IPS DF 19.7 (cell line): Measurements from ENCODE around the gene KIT.
"Not testable (repeated sequence)": the region's sequence is repeated elsewhere in the genome, so short reads cannot be mapped to it uniquely, and the experiment has no call there.

Source experiments
- DNase-seq: peaks from one replicate; pipeline ENCODE4 v3.0.0-alpha.2; 2013; ENCODE audit warnings: low read depth, low spot score

Gene KIT

GRCh38 chr4:54657551-54658251, at the start of gene KIT:
Gene KIT (plus strand): TSS chr4:54657957. CDS start chr4:54658015, 58 bp downstream.
- DNase-seq: no peak

- no peak for DNase-seq
Measured at GRCh38 chr4:54609310-54609709, 48.4 kb upstream of the KIT start.

- no peak for DNase-seq
Measured at GRCh38 chr4:54614149-54614548, 43.6 kb upstream of the KIT start.

- no peak for DNase-seq
Measured at GRCh38 chr4:54620773-54621172, 37.0 kb upstream of the KIT start.

- no peak for DNase-seq
Measured at GRCh38 chr4:54625391-54625790, 32.4 kb upstream of the KIT start.

- no peak for DNase-seq
Measured at GRCh38 chr4:54626113-54626512, 31.6 kb upstream of the KIT start.

GRCh38 chr4:54632537-54632936, 25.2 kb upstream of the KIT start:
- DNase-seq: no peak

GRCh38 chr4:54633102-54633740, 24.5 kb upstream of the KIT start:
- not testable (repeated sequence) for DNase-seq

- DNase-seq: no peak
Measured at GRCh38 chr4:54635318-54635717, 22.4 kb upstream of the KIT start.

GRCh38 chr4:54637325-54637724, 20.4 kb upstream of the KIT start:
- no peak for DNase-seq

- DNase-seq: not testable (repeated sequence)
Measured at GRCh38 chr4:54641101-54641500, 16.7 kb upstream of the KIT start.

GRCh38 chr4:54643172-54643571, 14.6 kb upstream of the KIT start:
- no peak for DNase-seq

- DNase-seq: no peak
Measured at GRCh38 chr4:54643958-54644751, 13.6 kb upstream of the KIT start.

- DNase-seq: no peak
Measured at GRCh38 chr4:54645830-54646229, 11.9 kb upstream of the KIT start.

- DNase-seq: no peak
Measured at GRCh38 chr4:54647070-54647469, 10.7 kb upstream of the KIT start.

GRCh38 chr4:54651050-54651449, 6.7 kb upstream of the KIT start:
- no peak for DNase-seq

- DNase-seq: no peak
Measured at GRCh38 chr4:54654753-54655152, 3.0 kb upstream of the KIT start.

- no peak for DNase-seq
Measured at GRCh38 chr4:54657185-54657550, 589 bp upstream of the KIT start.

- DNase-seq: no peak
Measured at GRCh38 chr4:54658252-54659093, 716 bp downstream of the KIT start.

GRCh38 chr4:54659313-54659712, 1.6 kb downstream of the KIT start:
- no peak for DNase-seq

GRCh38 chr4:54659749-54660535, 2.2 kb downstream of the KIT start:
- no peak for DNase-seq
